ENCODE measurements around the gene CXCL8.

- TF ChIP-seq CTCF (IDR thresholded peaks at IDR 0.05) (no peak), POLR2A (IDR thresholded peaks at IDR 0.05) (no peak)
Observed at GRCh38 chr4:73772363-73772762, 32.0 kb downstream of the CXCL8 start.
